Activated CD8-positive, alpha-beta memory T cell treated with anti-CD3 and anti-CD28 coated beads, Interleukin-2, amount 10 ng/mL, durations not matched to agents 7 days and 5 days (primary cell): Measurements from ENCODE around the gene ZNF521. TPM values are rescaled to one million over a fixed set of nuclear protein-coding genes. Genes with fewer than 3 reads are reported as not detected.

Experiments
- ATAC-seq: fragments of 150-1000 bp; cut with Tn5 transposase; one replicate; pipeline ENCODE4 v1.10.0; 2021; ENCODE audit warnings: moderate library complexity
- CTCF ChIA-PET: fragments of 350-600 bp; sonication (Branson Sonifier 250); formaldehyde crosslinking; loops from one replicate; lab custom pipeline; 2021; ENCODE audit warnings: antibody characterized with exemption; lab: Charles Lee
- DNase-seq: peaks from one replicate; pipeline ENCODE4 v3.0.0-alpha.2; 2020
- H3K27ac Mint-ChIP-seq: one replicate; pipeline ENCODE4 v1.8.0; 2021; ENCODE audit warnings: mild to moderate bottlenecking, mixed read lengths
- H3K27me3 Mint-ChIP-seq: one replicate; pipeline ENCODE4 v1.8.0; 2021; ENCODE audit warnings: mixed read lengths
- H3K36me3 Mint-ChIP-seq: one replicate; pipeline ENCODE4 v1.8.0; 2021; ENCODE audit warnings: mild to moderate bottlenecking, mixed read lengths
- H3K4me1 Mint-ChIP-seq: one replicate; pipeline ENCODE4 v1.8.0; 2021; ENCODE audit warnings: mixed read lengths
- H3K4me3 Mint-ChIP-seq: one replicate; pipeline ENCODE4 v1.8.0; 2021; ENCODE audit warnings: mild to moderate bottlenecking, moderate library complexity, mixed read lengths
- H3K9me3 Mint-ChIP-seq: one replicate; pipeline ENCODE4 v1.8.0; 2022; ENCODE audit warnings: low read depth, mixed read lengths
- total RNA-seq, 2 experiments: library from RNA; stranded (reverse); gene quantifications; one replicate each; pipeline ENCODE4 v1.2.3, GENCODE V29; 2021

ZNF521 gene
- total RNA-seq, 2 experiments from 2014 or later: not detected

DNA sequence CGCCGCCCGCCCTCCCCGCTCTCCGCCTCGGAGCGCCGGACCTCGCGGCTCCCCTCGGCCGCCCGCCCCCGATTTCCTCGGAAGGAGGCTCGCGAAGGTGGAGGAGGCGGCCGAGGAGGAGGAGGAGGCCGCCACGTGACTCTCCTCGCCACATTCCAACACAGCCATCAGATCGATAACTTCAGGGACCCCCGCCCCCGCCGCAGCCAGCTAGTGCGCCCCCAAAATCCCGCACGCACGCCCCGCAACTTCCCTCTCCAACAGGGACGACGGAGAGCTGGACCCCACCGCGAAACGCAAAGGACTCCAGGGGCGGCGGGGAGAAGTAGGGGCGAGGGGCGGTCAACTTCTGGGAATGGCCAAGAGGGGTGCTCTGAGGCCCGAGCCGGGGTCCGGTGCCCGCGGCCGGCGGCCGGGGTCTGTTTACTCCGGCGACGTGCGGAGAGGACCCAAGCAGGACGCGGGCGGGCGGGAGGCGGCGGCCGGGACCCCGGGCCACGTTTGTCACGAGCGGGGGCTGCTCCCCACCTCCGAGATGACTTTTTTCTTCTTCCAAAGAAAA is 2.0 kb downstream of the ZNF521 start:
- Mint-ChIP-seq H3K9me3 (no peaks in the 10 kb centered on the region), H3K4me3 (peak overlapping the region; percentile 63), H3K4me1 (peaks cover 14% of the 10 kb centered on the region), H3K27me3 (peaks cover 83% of the 10 kb centered on the region), H3K27ac (no peak overlapping the region), H3K36me3 (peaks cover 4% of the 10 kb centered on the region)
- CTCF ChIA-PET: no interaction called here
- DNase-seq (no peak), ATAC-seq (no peak)

DNA sequence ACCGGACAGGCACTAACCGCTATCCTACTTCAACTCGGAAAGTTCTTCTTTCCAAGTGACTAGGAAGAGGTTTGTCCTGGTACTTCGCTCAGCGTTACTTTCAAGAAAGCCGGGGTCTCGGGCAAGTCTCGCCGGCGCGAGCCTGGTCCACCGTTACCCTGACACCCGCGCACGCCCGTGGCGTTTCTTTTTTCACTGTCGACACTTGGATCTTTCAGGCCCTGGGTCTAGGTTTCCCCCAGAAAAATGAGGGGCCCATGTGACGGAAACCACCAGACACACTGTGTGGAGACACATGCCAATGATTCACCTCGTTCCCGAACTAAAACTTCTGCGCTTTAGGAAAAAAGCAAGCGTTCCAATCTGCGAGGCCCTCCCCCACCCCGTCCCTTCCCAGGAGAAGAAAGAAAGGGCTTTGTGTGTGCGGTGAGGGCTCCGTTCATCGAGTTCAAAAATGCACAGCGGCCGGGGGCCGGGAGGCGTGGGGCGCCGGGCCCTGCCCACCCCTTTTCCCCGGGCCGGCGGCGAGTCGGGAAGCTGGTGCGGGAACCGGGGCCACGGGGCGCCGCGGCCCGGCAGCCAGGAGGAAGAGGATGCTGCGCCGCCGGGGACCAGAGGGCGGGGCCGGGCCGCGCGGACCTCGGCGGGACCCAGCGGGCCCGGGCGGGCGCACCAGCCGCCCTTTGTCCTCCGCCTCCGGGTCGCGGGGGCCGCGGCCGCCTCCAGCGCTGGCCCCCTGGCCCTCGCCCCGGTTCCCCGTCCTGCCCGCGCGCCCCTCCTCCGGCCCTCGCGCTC is 2.6 kb downstream of the ZNF521 start:
- ATAC-seq (no peak), DNase-seq (no peak)
- Mint-ChIP-seq H3K27me3 (peaks cover 84% of the 10 kb centered on the region), H3K4me1 (peaks cover 14% of the 10 kb centered on the region), H3K36me3 (peaks cover 4% of the 10 kb centered on the region), H3K27ac (no peak overlapping the region), H3K9me3 (no peaks in the 10 kb centered on the region), H3K4me3 (peak overlapping the region; percentile 24)
- CTCF ChIA-PET: no interaction called here

DNA sequence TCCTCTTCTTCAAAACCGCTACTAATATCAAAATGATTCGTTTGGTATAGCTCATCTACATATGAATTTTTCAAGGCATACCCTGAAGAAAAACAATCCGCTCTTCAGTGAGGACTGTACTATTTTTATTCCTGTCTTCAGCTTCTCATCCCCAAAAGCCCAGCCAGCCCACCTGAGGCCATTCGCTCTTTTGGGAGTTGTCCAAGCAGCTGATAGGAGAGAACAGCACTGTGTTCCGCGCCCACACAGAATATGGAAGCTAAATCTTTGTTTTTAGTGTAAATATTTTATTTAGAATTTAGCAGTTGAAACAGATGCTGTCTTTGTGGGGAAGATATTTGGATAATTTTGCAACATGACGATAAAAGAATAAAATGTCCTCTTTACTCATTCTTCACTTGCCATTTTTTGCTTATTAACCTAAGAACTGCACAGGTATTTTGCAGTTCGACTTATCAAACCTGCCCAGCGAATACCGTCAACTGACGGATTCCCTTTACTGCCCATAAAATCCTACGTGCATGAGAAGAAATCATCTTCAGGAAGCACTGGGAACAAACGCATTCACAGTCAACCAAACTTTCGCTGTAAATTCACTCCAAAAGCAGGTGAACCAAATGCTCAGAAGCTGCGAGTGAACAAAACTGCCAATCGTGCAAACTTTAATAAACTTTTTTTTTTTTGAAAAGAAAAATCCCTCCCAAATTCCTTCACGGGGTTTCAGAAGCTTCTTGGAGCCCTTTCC is 3.4 kb downstream of the ZNF521 start:
- H3K4me1 Mint-ChIP-seq: peaks cover 14% of the 10 kb centered on the region
- H3K27ac Mint-ChIP-seq: no peak overlapping the region
- H3K4me3 Mint-ChIP-seq: no peak overlapping the region
- no peaks in the 10 kb centered on the region for H3K9me3 Mint-ChIP-seq
- peaks cover 4% of the 10 kb centered on the region for H3K36me3 Mint-ChIP-seq
- no peak for ATAC-seq
- DNase-seq: no peak
- H3K27me3 Mint-ChIP-seq: peaks cover 76% of the 10 kb centered on the region
- CTCF ChIA-PET: no interaction called here

DNA sequence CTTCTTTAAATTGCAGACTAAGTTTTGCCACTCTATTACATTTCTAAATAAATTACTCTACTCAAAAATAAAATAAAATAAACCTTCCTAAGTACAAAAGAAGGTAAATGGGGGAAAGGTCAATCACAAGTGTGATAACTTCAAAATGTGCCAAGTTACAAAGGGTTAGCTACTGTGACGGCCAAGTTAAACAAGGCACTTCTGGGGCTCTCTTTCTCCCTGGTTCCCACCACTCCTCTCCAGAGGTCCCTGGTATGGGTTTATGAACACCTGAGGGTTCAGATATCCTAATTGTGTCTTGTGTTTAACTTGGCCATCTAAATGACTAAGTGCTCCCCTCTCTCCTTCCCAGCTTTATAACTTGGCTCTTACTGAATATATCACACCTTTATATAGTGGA is 5.4 kb downstream of the ZNF521 start:
- Mint-ChIP-seq H3K27me3 (peaks cover 59% of the 10 kb centered on the region), H3K27ac (no peak overlapping the region), H3K4me3 (no peak overlapping the region), H3K9me3 (no peaks in the 10 kb centered on the region), H3K36me3 (peaks cover 4% of the 10 kb centered on the region), H3K4me1 (peaks cover 12% of the 10 kb centered on the region)
- CTCF ChIA-PET: no interaction called here
- DNase-seq (no peak), ATAC-seq (no peak)

DNA sequence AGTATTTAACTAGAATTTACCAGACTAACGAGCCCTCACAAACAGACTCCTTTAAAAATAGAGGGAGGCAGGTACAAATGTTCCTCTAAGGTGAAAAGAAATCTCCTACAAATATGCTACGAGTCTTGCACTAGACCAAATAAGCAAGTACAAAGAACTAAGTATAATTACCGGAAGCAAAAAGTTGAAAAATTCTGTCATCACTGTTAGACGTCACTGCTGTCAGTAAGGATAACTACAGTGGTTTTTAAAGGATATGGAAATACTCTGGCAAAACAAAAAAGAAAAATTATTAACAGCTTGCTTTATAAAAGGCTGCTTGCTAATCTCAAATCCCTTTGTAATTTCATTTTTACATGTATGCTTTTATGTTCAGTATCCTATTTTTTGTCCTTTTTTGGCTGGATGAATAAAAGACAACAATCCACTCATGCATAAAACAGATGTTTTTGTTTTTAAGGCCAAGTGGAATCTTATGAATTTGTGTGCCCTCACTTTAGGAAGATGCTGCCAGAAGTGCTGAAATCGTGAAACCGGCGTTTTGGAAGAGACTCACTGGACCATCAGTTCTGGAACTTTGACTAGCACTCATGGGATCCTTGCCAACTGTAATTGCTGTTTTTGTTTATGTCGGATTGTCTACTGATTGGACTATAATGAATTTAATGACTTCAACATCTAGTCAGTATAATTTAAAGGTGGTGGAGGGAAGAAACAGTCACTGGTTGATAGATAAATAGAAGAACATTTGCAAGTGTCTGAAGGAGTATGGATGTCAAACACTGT is 6.7 kb downstream of the ZNF521 start:
- Mint-ChIP-seq H3K27ac (no peak overlapping the region), H3K36me3 (peaks cover 2% of the 10 kb centered on the region), H3K4me3 (no peak overlapping the region), H3K4me1 (peaks cover 2% of the 10 kb centered on the region), H3K27me3 (peaks cover 49% of the 10 kb centered on the region), H3K9me3 (no peaks in the 10 kb centered on the region)
- CTCF ChIA-PET: no interaction called here
- no peak for DNase-seq
- no peak for ATAC-seq

DNA sequence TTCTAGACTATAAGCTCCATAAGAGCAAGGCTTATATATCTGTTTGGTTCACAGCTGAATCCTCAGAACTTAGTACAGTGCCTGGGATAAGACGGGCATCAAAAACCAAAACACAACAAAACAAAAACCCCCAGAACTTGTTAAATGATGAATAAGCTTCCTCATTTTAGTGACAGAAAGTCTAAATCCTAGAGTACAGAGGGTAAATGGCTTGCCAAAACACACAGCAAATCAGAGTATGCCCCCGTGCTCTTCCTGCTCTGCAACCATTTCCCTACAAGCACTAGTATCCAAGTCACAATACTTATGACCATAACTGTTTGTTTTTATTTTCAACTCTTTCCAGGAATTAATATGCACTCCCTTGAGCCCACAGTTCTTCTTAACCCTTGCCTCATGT is 10.1 kb downstream of the ZNF521 start:
- no peaks in the 10 kb centered on the region for H3K4me1 Mint-ChIP-seq
- ATAC-seq: no peak
- no peaks in the 10 kb centered on the region for H3K36me3 Mint-ChIP-seq
- no peak overlapping the region for H3K4me3 Mint-ChIP-seq
- CTCF ChIA-PET: no interaction called here
- no peak overlapping the region for H3K27ac Mint-ChIP-seq
- peaks cover 20% of the 10 kb centered on the region for H3K27me3 Mint-ChIP-seq
- no peak for DNase-seq
- no peaks in the 10 kb centered on the region for H3K9me3 Mint-ChIP-seq

DNA sequence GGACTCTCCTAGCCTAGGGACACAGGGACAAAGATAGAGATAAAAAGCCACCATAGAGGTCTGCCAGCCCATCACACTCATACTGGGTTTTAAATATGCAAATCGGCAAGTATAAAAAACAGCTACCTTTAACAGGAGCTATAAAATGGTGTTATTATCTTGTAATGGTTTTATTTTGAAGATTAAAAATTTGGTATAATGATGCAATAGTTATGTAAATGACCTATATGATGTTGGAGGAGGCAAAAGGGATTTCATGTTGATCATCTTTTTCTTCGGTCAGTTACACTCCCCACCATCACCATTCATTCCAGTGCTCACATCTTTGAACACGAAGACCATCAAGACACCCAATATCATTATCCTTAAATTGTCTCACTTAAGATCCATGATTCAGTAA is 11.2 kb downstream of the ZNF521 start:
- CTCF ChIA-PET: no interaction called here
- H3K4me1 Mint-ChIP-seq: no peaks in the 10 kb centered on the region
- H3K9me3 Mint-ChIP-seq: no peaks in the 10 kb centered on the region
- ATAC-seq (no peak), DNase-seq (no peak)
- peaks cover 12% of the 10 kb centered on the region for H3K27me3 Mint-ChIP-seq
- no peaks in the 10 kb centered on the region for H3K36me3 Mint-ChIP-seq
- no peak overlapping the region for H3K4me3 Mint-ChIP-seq
- H3K27ac Mint-ChIP-seq: no peak overlapping the region

DNA sequence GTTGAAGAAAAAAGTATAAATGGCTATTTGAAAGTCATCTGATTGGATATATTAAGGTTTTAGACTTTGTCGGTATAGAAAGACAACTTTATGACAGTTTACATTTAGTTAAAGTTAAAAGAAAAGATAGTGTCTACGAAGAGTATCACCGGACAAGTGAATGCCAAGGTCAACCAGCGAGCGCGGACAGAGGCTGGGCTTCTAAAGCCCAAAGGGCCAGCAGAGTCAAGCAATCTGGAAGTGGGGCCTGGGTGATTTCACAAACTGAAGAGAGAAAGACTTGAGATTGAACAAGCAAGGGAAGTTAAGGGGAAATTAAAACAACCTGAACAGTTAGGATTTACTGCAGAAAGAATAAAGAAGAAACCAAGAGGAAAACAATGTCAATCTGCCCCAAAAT is 16.3 kb downstream of the ZNF521 start:
- no peak for DNase-seq

DNA sequence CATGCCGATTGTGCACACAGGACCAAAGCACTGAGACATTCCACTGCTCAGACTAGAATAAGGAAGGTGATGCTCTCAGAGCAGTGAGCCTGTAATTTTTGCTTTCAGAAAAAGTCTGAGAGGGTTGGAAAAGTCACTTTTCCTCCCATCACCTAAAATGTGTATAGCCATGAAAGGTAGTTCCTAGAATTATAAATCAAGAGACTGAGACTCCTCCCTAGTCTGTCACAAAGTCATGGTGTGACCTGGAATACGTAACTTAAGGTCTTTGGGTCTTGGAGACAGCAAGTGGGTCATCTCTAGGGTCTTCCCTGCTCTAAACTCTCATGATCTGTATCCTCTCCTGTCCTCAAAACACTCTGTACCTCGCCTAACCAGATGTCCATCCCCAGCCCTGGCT is 16.9 kb downstream of the ZNF521 start:
- Mint-ChIP-seq H3K4me1 (no peaks in the 10 kb centered on the region), H3K27ac (no peak overlapping the region), H3K9me3 (no peaks in the 10 kb centered on the region), H3K27me3 (no peaks in the 10 kb centered on the region), H3K36me3 (no peaks in the 10 kb centered on the region), H3K4me3 (no peak overlapping the region)
- DNase-seq: no peak
- CTCF ChIA-PET: no interaction called here
- ATAC-seq: no peak

More for the DNA sequence above, 16.3 kb downstream of the ZNF521 start:
- Mint-ChIP-seq H3K27ac (no peak overlapping the region), H3K4me3 (no peak overlapping the region), H3K9me3 (no peaks in the 10 kb centered on the region), H3K4me1 (no peaks in the 10 kb centered on the region), H3K36me3 (no peaks in the 10 kb centered on the region), H3K27me3 (no peaks in the 10 kb centered on the region)
- CTCF ChIA-PET: no interaction called here
- no peak for ATAC-seq

DNA sequence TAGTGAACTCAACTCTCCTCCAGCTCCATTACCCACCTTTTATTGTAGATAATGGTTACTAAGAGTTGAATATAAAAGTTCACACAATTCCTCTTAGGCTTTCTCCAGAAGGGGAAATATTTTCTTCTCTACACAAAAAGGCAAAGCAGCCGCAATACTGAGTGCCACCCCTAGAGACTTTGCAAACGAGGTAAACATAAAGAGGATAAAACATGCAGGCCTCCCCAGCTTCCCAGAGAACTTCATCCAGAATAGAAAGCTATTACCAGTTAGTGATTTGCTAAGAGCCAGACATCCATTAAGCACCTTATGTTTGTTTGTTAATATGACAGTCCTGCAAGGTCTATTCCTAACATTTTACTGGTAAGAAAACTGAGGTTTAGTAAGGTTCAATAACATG is 17.4 kb downstream of the ZNF521 start:
- Mint-ChIP-seq H3K9me3 (no peaks in the 10 kb centered on the region), H3K27ac (no peak overlapping the region), H3K4me1 (no peaks in the 10 kb centered on the region), H3K27me3 (no peaks in the 10 kb centered on the region), H3K4me3 (no peak overlapping the region), H3K36me3 (no peaks in the 10 kb centered on the region)
- ATAC-seq (no peak), DNase-seq (no peak)
- CTCF ChIA-PET: no interaction called here

DNA sequence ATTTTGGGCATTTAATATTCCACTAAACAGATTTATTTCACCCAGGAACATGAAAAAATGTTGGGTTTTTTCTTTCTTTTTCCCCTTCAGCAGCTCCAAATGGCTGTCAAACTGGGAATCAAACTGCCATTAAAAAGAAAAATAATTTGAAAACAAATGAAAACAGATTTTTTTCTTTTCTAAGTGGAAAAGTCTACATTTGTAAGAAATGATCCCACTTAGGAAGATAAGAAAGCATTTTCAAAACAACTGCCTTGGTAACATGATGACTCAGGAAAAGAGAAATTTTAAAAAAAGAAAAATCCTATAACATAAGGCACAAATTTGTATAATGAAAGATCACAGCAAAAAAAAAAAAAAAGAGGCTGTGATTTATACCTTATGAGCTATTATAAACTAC is 20.0 kb downstream of the ZNF521 start:
- ATAC-seq (no peak), DNase-seq (no peak)
- Mint-ChIP-seq H3K4me3 (no peak overlapping the region), H3K9me3 (no peaks in the 10 kb centered on the region), H3K27ac (no peak overlapping the region), H3K36me3 (no peaks in the 10 kb centered on the region), H3K27me3 (no peaks in the 10 kb centered on the region), H3K4me1 (no peaks in the 10 kb centered on the region)
- CTCF ChIA-PET: interaction anchor here (0.7 kb wide), 1 partner anchor 14 kb away, joined by 3 read pairs; no protein-coding TSS in a partner anchor

DNA sequence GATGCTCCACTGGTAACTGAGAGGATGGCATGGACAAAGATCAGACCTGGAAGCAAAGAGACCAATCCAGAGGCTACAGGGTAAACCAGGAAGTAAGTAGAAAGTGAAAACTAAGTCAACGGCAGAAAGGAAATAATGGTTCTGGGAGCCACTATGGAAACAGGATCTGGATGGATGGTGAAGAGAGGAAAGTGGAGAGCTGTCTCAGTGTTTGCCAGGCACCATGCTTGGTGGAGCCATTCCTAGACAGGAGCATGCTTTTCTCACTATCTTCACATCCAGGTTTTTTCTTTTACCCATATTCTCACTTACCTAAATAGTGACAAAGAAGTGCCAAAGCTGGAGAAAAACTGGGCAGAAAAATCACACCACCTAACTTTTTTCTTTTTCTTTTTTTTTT is 22.2 kb downstream of the ZNF521 start:
- no peaks in the 10 kb centered on the region for H3K27me3 Mint-ChIP-seq
- no peaks in the 10 kb centered on the region for H3K9me3 Mint-ChIP-seq
- no peaks in the 10 kb centered on the region for H3K4me1 Mint-ChIP-seq
- no peak overlapping the region for H3K4me3 Mint-ChIP-seq
- no peaks in the 10 kb centered on the region for H3K36me3 Mint-ChIP-seq
- DNase-seq (no peak), ATAC-seq (no peak)
- CTCF ChIA-PET: no interaction called here
- no peak overlapping the region for H3K27ac Mint-ChIP-seq

DNA sequence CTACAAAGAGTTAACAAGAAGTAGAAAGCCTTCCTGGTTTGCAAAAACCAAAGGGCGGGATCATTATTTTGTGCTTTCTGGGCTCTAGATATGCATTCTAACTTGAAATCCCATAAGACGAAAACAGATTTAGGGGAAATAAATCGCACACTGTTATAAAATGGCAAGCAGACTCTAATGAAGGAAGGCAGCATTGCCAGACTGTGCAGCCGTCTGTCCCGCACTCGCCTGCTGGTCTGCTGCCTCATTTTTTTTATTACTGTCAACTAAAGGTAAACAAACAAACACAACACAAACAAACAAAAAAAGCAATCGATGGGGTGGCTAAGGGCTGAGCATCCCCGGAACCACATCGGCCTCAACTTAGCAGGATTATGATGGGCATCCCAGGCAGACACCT is 24.4 kb downstream of the ZNF521 start:
- CTCF ChIA-PET: no interaction called here
- Mint-ChIP-seq H3K4me3 (no peak overlapping the region), H3K27me3 (no peaks in the 10 kb centered on the region), H3K9me3 (peaks cover 2% of the 10 kb centered on the region), H3K4me1 (no peaks in the 10 kb centered on the region), H3K36me3 (no peaks in the 10 kb centered on the region), H3K27ac (no peak overlapping the region)
- ATAC-seq (no peak), DNase-seq (no peak)
